COLO829 (cell line): ENCODE data around the gene OPA1.
"Not testable (repeated sequence)": the region's sequence is repeated elsewhere in the genome, so short reads cannot be mapped to it uniquely, and the experiment has no call there.

Experiments used
- DNase-seq: peaks from one replicate; pipeline ENCODE4 v3.0.0; 2012; ENCODE audit warnings: low spot score

The OPA1 gene

DNA sequence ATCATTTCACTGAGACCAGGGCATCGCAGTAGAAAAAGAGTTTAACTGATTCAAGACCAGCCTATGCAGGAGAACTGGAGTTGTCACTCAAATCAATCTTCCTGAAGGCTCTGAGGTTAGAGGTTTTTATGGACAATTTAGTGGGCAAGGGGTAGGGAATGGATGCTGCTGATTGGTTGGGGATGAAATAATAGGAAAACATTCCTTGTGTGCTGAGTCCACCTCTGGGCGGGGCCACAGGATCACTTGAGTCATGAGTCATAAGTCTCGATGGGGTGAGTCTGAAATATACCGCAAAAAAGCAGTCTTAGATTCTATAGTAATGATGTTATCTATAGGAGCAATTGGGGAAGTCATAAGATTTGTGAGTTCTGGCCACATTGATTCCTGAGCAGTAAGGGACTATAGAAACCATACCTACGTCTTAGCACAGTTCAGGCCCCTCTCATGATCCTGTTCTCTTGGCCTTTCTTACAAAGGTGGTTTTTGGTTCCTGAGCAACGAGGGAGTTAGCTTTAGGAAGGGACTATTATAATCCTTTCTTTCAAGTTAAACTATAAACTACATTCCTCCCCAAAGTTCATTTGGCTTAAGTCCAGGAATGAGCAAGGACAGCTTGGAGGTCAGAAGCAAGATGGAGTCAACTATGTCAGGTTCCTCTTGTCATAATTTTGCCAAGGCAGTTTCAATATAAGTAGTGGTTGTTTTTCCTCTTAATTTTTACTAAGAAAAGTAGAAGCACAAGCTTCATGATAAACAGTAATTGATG, 2.7 kb upstream of the OPA1 start:
- DNase-seq = peak; percentile 60

DNA sequence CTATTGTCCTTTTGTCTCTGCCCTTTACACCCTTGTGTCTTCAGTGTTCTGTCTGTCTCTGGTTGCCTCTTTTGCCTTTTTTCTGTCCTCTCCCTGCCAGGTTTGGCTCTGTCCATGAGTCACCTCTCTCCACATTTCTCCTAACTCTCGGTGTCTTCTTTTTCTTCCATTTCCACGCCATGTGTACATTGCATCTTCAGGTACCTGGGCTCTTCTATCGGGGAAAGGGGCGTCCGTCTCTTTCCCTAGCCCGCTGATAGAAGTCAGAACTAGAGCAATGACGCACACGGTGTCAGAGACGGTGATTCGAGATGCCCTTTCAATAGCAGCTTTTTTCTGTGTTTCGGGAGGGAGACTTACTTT, 641 bp downstream of the OPA1 start:
- peak; percentile 40 for DNase-seq

DNA sequence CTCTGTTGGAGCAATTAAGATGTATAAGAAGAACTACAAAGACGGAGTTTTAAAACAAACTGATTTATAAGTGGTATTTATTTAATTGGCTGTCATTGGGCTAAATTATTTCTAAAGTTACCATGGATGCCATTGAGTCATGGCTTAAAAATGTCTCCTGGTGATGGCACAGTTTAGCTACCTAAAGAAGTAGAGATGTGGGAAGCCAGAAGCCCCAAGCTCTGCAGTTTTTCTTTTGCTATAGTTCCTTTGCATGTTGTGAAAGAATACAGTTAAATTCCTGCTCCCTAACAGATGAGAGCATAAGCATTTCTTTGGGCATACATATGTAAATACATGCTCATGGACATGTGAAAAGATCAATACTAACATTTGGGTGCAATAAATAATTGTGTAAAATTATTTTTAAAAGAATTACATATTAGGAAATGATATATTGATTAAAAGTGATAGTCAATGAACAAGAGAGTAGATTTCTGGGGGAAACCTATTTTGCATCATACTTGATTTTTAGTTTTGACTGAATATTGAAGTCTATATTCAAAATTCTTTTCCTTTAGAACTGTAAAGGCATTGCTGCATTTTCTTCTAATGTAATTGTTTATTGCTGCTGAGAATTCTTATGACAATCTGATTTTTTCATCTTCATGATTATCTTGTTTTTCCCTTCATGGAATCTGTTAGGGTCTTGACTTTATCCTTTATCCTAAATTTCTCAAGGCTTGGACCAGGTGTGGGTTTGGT, 2.1 kb downstream of the OPA1 start:
- DNase-seq = no peak

DNA sequence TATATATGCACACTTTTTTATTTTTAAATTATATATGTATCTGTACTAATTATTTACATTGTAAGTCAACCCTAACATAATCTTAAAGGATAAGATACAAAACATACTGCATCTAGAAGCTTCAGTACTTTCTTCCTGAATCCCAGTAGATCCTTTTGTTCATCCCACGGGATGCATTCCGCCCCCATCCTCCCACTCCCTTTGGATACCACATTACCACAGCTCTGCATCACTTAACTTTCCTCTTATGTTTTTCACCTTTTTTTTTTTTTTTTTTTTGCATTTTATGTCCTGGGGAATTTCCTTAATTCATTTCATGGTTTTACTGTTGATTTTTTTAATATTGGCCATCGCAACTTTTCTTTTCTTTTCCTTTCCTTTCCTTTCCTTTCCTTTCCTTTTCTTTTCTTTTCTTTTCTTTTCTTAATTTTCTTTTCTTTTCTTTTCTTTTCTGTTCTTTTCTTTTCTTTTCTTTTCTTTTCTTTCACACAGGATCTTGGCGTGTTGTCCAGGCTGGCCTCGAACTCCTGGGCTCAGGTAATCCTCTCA, 3.0 kb downstream of the OPA1 start:
- no peak for DNase-seq

DNA sequence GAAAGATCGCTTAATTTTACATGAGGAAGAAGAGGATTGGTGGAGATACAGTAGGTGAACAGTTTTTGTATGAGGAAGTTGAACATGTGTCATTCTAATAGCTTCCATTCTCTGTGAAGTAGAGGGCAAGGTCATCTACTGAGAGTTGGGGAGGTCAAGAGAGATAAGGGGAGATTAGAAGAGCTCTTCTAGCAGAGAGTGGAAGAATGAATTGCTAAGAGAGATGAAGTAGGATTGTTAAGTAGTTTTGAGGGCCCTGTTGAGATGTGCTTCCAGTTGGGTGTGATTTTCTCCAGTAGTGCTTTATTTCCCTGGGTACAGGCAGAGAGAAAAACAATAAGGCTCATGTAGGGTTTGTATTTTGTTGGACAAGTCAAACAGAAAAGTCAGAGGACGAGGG, 5.2 kb downstream of the OPA1 start:
- DNase-seq = no peak

DNA sequence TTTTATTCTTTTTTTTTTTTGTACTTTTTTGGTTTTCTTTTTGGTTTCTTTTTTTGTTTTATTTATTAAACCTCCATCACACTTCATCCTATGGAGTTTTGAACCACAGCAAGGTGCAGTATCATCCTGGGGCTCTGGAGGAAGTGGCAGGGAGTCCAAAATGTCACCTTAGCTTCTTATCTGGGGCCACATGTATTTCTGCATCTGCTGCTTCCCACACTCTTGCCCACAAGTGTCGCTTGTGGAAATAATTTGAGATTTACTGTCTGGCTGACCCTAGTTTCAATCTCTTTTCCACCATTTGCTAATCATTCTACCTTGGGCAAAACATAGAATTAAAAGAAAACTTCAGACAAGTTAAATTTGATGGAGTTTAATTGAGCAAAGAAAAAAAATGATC, 6.4 kb downstream of the OPA1 start:
- DNase-seq = no peak

DNA sequence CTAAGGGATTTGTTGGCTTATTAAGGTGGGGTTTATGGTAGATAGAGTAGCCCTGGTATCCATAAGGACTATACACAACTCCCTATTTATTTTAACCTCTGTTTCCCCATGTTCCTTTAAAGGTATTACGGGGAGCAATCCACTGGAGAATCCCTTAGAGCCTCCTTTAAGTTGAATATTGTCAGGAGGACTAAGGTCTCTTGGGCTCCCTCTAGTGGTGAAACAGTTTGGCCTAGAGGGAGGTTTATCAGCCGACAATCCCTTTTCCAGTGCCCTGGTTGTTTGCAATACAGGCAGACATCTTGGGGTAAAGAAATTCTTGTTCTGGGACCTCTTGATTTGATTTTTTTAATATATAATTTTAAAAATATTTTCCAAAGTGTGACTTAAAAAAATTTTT, 12.9 kb downstream of the OPA1 start:
- DNase-seq = peak; percentile 73

DNA sequence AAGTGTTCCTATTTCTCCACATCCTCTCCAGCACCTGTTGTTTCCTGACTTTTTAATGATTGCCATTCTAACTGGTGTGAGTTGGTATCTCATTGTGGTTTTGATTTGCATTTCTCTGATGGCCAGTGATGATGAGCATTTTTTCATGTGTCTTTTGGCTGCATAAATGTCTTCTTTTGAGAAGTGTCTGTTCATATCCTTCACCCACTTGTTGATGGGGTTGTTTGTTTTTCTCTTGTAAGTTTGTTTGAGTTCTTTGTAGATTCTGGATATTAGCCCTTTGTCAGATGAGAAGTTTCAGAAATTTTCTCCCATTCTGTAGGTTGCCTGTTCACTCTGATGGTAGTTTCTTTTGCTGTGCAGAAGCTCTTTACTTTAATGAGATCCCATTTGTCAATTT, 13.9 kb downstream of the OPA1 start:
- DNase-seq = not testable (repeated sequence)

DNA sequence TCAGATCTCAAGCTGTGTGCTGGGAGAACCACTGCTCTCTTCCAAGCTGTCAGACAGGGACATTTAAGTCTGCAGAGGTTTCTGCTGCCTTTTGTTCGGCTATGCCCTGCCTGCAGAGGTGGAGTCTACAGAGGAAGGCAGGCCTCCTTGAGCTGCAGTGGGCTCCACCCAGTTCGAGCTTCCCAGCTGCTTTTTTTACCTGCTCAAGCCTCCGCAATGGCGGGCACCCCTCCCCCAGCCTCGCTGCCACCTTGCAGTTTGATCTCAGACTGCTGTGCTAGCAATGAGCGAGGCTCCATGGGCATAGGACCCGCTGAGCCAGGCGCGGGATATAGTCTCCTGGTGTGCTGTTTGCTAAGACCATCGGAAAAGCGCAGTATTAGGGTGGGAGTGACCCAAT, 17.5 kb downstream of the OPA1 start:
- DNase-seq = not testable (repeated sequence)

DNA sequence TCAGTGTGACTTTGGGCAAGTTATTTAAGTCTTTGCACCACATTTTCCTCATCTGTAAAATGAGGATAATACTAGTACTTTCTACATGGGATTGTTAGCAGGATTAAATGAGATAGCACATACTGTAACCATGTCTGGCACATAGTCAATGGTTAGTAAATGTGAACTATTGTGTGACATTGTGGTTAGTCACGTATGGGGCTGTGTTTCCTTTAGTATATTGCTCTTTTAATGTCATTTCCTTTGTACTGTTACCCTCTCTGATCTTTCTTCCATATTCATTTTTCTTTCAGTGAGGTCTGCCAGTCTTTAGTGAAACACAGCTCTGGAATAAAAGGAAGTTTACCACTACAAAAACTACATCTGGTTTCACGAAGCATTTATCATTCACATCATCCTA, 21.4 kb downstream of the OPA1 start:
- no peak for DNase-seq

DNA sequence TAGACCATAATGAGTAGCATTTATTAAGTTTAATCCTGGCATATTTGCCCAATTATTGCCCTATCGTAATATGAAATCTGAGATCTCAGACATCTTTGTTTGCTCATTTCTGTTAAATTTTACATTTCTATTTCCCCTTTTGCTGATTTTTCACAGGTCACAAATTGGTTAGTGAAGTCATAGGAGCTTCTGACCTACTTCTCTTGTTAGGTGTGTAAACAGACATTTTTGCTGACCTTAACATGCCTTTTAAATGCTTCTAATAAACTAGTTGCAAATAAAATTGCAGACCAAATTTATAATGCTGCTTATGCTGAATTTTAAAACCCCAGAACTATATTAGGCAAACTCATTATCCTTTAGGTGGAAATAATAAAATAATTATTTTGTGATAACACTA, 24.6 kb downstream of the OPA1 start:
- no peak for DNase-seq

DNA sequence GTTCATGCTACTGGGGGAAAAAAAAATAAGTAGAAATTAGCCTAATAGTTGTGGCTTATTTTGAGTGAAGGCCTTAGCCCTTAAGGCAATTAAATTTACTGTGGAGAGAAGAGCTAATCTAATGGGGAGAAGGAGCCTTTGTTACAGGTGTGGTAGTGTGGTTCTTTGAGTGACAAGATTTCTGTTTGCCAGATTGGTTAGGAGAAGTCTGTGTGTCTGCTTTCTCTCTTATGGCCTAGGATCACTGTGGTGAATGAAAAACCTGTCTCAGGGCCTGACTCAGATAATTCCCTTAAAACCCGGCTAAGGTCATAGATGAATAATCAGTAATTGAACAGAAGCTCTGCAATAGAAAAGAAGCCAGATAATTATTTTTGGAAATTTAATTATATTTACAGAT, 27.0 kb downstream of the OPA1 start:
- DNase-seq = no peak

DNA sequence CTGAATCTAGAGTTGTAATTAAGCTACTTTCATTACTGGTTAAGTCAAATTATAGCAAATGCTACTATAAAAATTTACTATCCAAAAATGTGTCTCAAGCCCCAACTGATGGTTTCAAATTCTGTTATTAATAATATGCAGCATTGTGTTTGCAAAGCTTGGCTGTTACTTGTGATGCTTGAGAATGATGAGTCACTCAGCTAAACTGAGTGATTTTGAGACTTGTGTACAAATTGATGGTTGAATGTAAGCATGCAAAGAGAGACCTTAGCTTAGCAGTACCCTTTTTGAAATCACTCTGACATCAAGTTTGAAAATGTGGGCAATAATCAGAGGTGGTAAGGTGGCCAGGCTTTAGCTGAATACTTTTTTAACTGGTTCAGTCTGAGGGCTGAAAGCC, 27.6 kb downstream of the OPA1 start:
- DNase-seq = peak; percentile 41

DNA sequence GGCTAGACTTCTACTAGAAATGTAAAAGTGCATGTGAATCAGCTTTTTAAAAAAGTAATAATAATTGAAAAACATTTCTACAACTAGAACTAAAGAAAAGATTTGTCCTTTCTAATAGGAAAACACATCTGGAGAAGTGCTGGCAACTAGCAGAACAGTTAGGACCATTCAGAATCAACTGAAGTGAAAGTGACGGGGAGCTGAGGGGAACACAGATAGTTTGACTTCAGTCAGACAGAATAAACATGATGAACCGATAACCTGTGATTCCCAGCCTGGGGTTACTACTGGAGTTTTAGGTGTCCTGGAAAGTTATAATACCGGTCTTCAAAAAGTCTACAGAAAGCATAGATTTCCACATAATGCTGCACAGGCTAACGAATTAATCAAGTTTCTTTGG, 28.1 kb downstream of the OPA1 start:
- no peak for DNase-seq

DNA sequence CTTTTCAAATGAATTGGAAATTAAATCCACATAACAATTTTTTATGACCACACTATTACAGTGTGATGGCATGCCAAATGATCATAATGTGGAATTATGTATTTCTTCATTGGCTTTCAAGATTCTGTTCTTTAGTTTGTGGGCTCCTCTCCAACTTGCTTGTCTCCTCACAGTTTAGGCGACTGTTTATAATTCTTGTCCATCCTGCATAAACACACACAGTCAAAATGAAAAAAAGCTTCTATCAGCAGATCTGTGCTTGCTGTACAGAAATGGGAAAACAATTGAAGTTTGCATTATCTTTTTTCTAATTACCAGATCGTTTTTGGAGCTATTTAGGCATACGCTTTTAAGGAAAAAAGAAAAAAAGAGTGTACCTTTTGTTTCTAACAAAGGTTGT, 37.0 kb downstream of the OPA1 start:
- DNase-seq = no peak

DNA sequence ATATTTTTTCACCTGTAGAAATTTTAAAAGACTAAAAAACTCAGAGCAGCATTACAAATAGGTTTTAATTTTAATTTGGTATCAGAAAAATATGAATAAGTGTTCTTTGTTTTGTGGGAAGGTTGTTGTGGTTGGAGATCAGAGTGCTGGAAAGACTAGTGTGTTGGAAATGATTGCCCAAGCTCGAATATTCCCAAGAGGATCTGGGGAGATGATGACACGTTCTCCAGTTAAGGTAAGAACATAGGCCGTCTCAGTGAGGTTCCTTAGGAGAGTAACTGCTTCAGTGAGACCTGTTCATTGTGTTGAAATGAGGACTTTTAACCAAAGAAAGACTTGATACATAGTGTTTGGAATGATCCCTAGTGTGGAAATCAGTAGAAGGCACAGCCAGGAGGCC, 44.8 kb downstream of the OPA1 start:
- no peak for DNase-seq

DNA sequence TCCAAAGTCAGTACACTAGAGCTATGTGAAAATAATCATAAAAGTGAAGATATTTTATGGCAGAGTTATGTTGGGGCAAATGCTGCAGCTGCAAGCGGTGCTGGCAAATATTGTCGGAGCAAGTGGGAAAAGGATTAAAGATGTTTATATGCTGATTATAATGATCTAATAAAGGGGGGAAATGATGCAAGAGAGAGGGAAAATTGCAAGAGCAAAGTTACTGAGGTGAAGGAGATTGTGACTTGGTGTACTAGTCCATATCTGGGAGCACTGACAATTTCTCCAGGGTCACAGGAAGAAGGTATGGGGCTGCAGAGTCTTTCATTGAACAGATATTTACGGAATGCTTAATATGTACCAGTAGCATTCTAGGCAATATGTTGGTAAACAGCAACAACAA, 45.8 kb downstream of the OPA1 start:
- DNase-seq = no peak

DNA sequence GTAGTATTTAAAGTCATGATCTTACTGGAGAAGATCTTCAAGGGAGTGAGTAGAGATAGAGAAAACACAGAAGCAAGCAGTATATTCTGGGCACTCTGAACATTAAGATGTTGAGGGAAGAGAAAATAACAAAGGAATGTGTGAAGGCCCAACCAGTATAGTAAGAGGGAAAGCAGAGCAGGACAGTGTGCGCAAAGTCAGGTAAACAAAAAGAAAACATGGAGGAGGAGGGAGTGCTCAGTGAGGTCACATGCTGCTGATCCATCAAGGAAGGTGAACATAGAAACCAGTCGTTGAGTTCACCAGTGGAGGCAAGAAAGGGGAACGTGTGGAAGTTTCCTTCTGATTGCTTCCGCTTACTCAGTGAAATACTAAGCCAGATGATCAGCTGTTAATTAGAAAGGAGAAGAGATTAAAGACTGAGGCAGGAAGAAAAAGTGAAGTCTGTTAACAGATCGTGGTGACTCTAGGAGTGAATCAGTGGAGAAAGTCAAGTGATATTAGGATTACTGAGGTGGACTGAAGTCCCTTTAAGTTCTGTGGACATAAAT, 47.2 kb downstream of the OPA1 start:
- no peak for DNase-seq

DNA sequence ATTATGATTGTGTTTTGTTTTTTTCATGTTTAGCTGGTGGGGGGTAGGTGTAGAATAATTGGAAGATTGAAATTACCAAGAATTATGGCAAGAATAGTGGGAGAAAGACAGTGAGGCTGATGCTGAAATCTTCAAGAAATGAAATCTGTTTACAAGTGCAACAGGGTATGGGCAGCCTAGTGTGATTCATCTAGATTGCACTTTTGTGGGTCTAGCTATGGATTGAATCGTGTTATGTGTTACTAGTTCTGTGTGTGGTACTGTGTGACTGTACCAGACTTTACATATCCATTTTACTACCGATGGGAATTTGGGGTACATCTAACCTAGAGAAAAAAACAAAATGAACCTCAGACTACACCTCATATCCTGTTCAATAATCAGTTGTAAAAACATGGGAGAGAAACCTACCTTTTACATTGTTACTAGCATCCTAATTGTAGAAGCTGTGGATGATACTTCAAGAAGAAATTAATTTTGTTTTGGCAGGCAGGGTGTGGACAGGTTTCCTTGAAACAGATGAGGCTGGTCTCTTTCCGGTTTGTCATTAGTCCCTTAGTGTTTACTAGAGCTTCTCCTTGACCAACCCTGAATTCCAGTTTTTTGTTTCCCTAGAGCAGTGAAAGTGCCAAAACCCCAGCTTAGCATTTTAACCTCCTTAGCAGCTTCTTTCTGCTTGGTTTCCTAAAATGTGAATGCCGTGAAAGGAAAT, 47.9 kb downstream of the OPA1 start:
- no peak for DNase-seq

DNA sequence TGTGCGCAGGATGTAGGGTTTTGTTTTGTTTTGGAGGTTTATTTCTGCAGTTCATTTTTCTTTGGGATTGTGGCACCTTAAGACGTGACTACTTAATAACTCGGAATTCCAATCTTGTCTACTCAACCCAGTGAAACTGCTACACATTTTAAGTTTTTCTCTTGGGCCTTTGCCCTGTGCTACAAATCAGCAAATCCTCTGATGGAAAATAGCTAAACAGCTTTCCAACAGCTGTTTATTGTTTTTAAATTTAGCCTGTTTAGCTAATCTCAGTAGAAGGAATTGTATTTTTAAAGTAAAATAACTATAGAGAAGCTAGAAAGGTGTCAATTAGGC, 48.4 kb downstream of the OPA1 start:
- no peak for DNase-seq

DNA sequence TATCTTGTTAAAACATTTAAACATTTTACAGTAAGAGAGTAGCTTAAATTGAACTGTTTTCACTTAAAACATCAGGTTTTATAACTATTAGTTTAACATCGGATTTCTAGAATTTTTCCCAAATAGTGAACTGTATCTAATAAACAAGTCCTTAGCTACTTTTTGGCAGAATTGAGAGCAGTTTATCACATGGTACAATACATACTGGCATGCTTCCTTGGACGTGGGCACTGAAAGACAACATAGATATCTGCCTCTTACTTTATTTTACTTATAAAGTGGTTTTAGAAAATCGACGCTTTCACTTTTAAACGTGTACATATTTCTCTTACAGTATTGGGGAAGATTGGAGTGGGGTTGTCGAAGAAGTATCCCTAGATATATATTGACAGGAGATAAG, 52.8 kb downstream of the OPA1 start:
- no peak for DNase-seq

DNA sequence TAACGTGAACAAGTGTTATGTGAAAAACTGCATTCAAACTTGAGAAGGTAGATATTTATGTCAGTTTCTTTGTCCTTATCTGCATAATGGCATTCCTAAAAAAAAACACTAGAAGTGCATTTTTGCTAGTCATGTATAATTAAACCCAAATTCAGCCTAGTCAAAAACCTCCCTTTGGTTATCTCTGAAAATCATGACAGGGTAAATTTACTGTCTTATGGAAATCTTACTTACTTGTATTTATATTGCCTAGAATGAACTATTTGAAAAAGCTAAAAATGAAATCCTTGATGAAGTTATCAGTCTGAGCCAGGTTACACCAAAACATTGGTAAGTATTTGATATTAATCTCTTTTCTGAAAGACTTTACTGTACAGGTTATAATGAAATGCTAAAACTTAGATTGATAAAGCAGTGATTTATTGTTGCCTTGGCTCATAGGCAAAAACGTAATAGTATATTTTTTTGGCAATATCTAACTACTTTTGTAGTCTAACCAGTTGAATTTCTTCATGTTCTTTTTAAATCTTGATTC, 55.6 kb downstream of the OPA1 start:
- DNase-seq = no peak

DNA sequence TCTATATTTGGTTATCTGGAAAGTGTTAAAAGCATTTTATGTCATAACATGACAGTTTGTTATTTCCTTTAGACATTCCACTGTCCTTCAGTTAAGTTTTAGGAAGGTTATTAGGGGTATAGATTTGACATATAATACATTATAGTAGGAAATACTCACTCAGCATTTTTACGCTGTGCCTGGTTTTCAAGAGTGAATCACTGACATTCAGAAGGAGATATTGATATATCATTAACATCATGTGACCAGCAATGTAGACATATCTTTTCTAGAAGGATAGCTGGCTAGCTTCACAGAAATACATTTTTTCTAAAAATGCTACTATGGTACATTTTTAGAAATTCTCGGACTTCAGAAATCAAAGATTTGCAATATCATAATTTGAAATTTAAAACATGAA, 57.6 kb downstream of the OPA1 start:
- DNase-seq = no peak
